ENCODE data around the gene DOK7.

The DOK7 gene

DNA sequence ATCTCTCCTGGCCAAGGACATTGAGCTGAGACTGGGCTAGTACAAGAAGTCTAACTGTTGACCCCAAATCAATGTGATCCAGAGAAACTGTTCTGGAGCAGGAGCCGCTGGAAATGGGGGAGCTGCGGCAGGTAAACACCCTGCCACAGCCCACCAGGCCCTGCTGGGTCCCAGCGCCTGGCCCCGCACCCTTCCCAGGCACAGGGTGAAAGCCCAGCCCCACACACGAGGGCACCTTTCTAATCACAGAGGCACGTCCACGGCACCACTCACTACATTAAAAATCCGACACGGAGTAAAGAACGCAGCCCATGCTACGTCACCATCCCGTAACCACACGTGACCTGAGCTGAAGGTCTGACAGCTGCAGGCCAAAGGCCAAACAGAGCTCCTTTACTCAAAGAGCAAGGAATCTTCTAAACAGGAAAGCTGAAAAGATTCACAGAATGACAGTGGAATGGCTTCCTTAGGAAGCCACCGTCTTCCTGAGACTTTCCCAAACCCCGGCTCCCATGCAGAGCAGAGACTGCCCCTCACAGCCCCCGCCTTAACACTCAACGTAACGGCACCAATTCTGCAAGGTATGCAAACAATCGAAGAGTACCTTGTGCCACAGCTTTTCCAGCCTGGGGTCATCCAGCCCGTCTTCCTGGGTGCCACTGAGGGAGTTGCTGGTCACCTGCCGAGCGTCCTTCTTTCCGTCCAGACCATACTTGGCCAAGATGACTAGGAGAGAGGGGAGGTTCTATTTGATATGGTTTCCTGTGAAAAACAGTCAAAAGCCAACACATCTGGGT is 56.6 kb downstream of the DOK7 start:
- H3K27ac ChIP-seq, result no peak overlapping the region
- TF ChIP-seq ZFX (IDR thresholded peaks at IDR 0.05), result no peak
- TF ChIP-seq, protein P1, sequence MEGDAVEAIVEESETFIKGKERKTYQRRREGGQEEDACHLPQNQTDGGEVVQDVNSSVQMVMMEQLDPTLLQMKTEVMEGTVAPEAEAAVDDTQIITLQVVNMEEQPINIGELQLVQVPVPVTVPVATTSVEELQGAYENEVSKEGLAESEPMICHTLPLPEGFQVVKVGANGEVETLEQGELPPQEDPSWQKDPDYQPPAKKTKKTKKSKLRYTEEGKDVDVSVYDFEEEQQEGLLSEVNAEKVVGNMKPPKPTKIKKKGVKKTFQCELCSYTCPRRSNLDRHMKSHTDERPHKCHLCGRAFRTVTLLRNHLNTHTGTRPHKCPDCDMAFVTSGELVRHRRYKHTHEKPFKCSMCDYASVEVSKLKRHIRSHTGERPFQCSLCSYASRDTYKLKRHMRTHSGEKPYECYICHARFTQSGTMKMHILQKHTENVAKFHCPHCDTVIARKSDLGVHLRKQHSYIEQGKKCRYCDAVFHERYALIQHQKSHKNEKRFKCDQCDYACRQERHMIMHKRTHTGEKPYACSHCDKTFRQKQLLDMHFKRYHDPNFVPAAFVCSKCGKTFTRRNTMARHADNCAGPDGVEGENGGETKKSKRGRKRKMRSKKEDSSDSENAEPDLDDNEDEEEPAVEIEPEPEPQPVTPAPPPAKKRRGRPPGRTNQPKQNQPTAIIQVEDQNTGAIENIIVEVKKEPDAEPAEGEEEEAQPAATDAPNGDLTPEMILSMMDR (conservative IDR thresholded peaks at IDR 0.05), result no peak

DNA sequence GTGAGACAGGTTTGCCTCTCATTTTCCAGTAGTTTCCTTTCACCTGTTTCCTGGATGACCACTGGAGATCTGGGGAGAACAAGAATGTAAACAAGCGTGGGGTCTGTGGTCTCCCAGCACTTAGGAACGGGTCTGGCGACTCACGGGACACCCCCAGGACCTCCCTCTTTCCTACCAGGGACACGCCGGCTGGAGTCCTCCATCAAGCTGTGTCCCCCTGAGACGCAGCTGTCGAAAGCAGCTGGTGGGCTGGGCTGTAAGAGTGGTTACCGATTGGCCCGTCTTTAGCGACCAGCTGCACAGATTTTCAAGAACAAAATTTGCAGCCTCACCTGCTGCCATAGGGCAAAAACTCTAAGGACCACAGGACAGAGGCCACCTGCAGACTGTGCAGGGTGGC is 57.2 kb downstream of the DOK7 start:
- no peak overlapping the region for H3K27ac ChIP-seq

DNA sequence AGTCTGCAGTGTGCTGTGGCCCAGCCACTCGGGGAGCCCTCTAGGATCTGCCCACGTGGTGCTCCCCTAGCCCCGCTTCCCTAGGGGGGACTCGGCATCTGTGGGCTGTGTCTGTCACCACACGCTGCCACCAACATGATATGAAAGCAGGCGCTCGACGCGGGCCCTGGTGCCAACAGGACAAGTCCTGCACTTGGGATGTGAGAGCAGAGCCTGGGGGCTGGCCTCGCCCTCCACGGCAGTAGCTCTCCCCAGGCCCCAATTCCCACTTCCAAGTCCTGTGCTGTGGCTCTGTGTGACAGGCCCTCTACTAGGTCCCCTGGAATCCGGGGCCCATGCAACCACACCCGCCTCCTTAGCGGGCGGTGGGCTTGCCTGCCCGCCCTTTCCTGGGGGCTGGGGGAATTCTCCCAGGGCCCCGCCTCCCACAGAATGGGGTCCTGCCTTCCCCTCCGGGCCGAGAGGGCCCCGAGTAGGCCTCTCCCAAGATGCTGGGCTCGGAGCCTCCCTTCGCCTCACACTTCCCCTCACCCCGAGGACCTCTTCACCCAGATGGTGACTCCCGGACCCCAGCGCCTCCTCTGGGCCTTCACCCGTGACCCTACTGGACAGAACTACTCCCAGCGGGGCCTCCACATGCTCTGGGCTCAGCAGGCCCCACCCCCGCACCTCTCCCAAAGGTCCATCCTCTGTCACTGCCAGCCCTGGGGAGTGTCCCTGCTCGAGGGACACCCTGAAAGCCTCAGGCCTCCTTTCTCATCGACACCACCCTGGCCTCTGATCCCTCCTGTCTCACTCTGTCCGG is 57.9 kb downstream of the DOK7 start:
- no peak overlapping the region for H3K27ac ChIP-seq
- TF ChIP-seq ZFX (IDR thresholded peaks at IDR 0.05), result no peak
- TF ChIP-seq, protein P1 (conservative IDR thresholded peaks at IDR 0.05), result no peak

More for the DNA sequence above, 57.2 kb downstream of the DOK7 start:
- TF ChIP-seq, protein P1 (conservative IDR thresholded peaks at IDR 0.05), result no peak
- TF ChIP-seq ZFX (IDR thresholded peaks at IDR 0.05), result no peak

DNA sequence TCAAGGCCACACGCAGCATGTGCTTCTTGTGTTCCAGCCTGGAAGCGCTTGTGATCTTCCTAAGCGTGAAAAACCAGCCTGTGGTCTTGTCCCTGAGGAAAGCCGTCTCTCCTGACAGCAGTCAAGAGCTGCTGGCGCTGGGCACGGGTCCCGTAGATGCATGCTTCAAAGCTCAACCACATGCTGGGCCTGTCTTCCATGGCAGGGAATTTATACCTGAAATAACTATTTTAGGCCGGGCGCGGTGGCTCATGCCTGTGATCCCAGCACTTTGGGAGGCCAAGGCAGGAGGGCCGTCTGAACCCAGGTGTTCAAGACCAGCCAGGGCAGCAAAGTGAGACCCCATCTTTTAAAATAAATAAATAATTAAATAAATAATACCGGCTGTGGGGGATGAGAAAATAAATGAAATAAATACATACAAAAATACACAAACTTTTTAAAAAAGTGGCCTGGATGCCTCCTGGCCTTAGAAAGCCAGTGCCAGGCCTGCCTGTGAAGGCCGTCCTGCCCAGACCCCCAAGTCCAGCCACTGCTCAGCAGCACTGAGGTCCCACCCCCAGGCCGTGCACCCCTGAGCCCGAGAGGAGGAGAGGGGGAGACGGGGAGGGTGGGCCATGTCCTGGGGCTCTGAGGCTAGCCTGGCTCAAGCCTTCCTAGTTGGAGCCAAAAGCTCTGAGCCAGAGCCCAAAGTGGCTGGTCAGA is 58.7 kb downstream of the DOK7 start:
- TF ChIP-seq, protein P1 (conservative IDR thresholded peaks at IDR 0.05), result no peak
- no peak for TF ChIP-seq ZFX (IDR thresholded peaks at IDR 0.05)
- no peak overlapping the region for H3K27ac ChIP-seq

DNA sequence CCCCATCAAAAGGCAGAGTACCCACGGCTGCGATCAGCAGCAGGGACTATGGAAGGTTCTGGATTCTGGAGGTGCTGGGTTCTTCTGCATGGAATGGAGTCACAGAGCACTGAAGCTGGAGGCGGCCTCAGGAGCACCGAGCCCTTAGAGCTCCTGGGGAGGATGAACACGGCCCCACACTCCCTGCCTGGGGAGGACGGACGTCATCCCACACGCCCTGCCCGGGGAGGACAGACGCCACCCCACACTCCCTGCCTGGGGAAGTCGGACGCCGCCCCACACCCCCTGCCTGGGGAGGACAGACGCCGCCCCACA is 59.2 kb downstream of the DOK7 start:
- no peak overlapping the region for H3K27ac ChIP-seq
- TF ChIP-seq, protein P1 (conservative IDR thresholded peaks at IDR 0.05), result no peak
- TF ChIP-seq ZFX (IDR thresholded peaks at IDR 0.05), result no peak

DNA sequence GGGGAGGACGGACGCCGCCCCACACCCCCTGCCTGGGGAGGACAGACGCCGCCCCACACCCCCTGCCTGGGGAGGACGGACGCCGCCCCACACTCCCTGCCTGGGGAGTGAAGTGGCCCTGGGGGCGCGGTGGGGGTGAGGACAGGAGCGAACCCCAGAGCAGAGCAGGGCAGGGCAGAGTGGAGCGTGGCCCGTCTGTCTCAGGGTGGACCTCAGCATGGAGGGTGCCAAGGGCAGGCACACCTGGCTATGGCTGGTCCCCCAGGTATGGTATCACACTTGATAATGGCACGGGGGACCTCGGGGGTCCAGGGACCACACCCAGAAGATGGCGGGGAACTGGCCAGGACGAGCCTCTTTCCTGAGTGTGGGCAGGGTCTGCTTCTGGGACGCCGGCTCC is 59.5 kb downstream of the DOK7 start:
- TF ChIP-seq, protein P1 (conservative IDR thresholded peaks at IDR 0.05), result no peak
- TF ChIP-seq ZFX (IDR thresholded peaks at IDR 0.05), result no peak

More for the DNA sequence above, 59.5 kb downstream of the DOK7 start:
- H3K27ac ChIP-seq, result no peak overlapping the region

Measured in C4-2B (cell line).